Lung (tissue), 12 donors: Measurements from ENCODE around the gene WDR48. TPM values are rescaled to one million over a fixed set of nuclear protein-coding genes. Genes with fewer than 3 reads are reported as not detected.

Experiments used
- ATAC-seq: fragments of 200-7000 bp; cut with Tn5 transposase; one replicate; pipeline ENCODE4 v1.9.1; 2020; ENCODE audit warnings: moderate number of reproducible peaks; ENCODE audit not compliant: insufficient read depth, low FRiP score
- DNase-seq, 3 donors: peaks; one replicate each; pipeline ENCODE4 v3.0.0-alpha.2; 2013 to 2017
- H3K27ac ChIP-seq, 2 donors: one replicate each; pipeline ENCODE4 v1.5.1; 2013; ENCODE audit warnings: mild to moderate bottlenecking in 2 of 2, moderate library complexity in 2 of 2, control low read depth in 1 of 2, inconsistent platforms in 1 of 2, low read depth in 1 of 2, low read length in 1 of 2
- H3K27me3 ChIP-seq, 3 donors: one replicate each; pipeline ENCODE4 v1.5.1; 2013; ENCODE audit warnings: low read length in 2 of 3; ENCODE audit not compliant: control insufficient read depth in 3 of 3, insufficient read depth in 3 of 3
- H3K36me3 ChIP-seq, 4 donors: one replicate each; pipeline ENCODE4 v1.5.1; 2013; ENCODE audit warnings: low read length in 4 of 4, mild to moderate bottlenecking in 1 of 4, moderate library complexity in 1 of 4; ENCODE audit not compliant: control insufficient read depth in 4 of 4, insufficient read depth in 4 of 4
- H3K4me1 ChIP-seq, 5 donors: one replicate each; pipeline ENCODE4 v1.5.1; 2013; ENCODE audit warnings: low read length in 5 of 5, mild to moderate bottlenecking in 2 of 5, moderate library complexity in 1 of 5; ENCODE audit not compliant: control insufficient read depth in 5 of 5, insufficient read depth in 5 of 5
- H3K4me3 ChIP-seq: one replicate; pipeline ENCODE4 v1.5.1; 2013; ENCODE audit warnings: mild to moderate bottlenecking, control low read depth, moderate library complexity
- H3K9ac ChIP-seq, 2 donors: one replicate each; pipeline ENCODE4 v1.5.1; 2013; ENCODE audit warnings: low read length in 2 of 2, control low read depth in 1 of 2; ENCODE audit not compliant: insufficient read depth in 1 of 2
- H3K9me3 ChIP-seq, 4 donors: one replicate each; pipeline ENCODE4 v1.5.1; 2013; ENCODE audit warnings: low read length in 3 of 4, mild to moderate bottlenecking in 1 of 4, moderate library complexity in 1 of 4; ENCODE audit not compliant: control insufficient read depth in 4 of 4, insufficient read depth in 3 of 4
- WGBS, 2 donors: extraction: QIAGEN DNeasy Blood & Tissue Kit; methylation state at CpG; one replicate each; pipeline ENCODE4 v1.1.7; 2013; 5-methylcytosine and 5-hydroxymethylcytosine counted together
- polyA plus RNA-seq, 2 donors: library from polyadenylated mRNA; stranded (reverse); fragments of 200-250 nt; gene quantifications; one replicate each; pipeline ENCODE4 v1.2.1, GENCODE V29; 2013
- total RNA-seq, 2 donors: library from RNA; depleted of rRNA in 1 of 2; stranded (reverse); fragments of >200 nt in 1 of 2; gene quantifications; one replicate each; pipeline ENCODE4 v1.2.1, GENCODE V29; 2014 to 2021
- TF ChIP-seq, protein P1 (sequence below): IDR thresholded peaks from 2 replicates; pipeline ENCODE4 v1.5.1; 2012; ENCODE audit warnings: mild to moderate bottlenecking; ENCODE audit errors: control extremely low read depth, extremely low read depth
- donor health status: control.
- donor health status: control.
- donor health status: Bipolar disorder and iron deficiency.
- donor health status: healthy.
- donor health status: DM: yes; HTN: yes; CAD: no.

The WDR48 gene
- total and polyA plus RNA-seq, 4 donors: 8.8 to 58.8 (median 18.8) TPM

DNA sequence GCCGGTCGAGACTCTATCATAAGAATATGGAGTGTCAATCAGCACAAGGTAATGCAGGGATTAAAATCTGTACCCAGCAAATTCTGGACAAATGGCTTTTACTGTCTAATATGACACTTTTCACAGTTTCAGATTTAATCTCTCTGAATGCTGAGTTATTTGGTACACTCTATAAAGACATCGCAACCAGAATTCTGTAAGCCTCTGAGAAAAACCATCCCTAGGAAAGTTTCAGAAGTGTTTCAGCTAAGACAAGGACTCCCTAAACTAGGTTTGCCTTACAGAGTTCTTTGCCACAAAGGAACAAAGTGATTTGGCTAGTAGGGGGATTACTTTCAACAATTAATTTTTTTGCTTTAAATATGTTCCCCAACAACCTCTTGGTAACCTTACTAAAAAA is 11.3 kb downstream of the WDR48 start:
- Histone ChIP-seq H3K9me3 (no peaks in the 10 kb centered on the region), H3K9ac (no peak overlapping the region), H3K4me3 (no peak overlapping the region), H3K4me1 (no peaks in the 10 kb centered on the region), H3K36me3 (peaks cover 0 to 19% (median 9%) of the 10 kb centered on the region in 4 donors), H3K27ac (no peak overlapping the region), H3K27me3 (no peaks in the 10 kb centered on the region)
- TF ChIP-seq, protein P1, sequence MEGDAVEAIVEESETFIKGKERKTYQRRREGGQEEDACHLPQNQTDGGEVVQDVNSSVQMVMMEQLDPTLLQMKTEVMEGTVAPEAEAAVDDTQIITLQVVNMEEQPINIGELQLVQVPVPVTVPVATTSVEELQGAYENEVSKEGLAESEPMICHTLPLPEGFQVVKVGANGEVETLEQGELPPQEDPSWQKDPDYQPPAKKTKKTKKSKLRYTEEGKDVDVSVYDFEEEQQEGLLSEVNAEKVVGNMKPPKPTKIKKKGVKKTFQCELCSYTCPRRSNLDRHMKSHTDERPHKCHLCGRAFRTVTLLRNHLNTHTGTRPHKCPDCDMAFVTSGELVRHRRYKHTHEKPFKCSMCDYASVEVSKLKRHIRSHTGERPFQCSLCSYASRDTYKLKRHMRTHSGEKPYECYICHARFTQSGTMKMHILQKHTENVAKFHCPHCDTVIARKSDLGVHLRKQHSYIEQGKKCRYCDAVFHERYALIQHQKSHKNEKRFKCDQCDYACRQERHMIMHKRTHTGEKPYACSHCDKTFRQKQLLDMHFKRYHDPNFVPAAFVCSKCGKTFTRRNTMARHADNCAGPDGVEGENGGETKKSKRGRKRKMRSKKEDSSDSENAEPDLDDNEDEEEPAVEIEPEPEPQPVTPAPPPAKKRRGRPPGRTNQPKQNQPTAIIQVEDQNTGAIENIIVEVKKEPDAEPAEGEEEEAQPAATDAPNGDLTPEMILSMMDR: no peak
- ATAC-seq (no peak), DNase-seq (no peak)
- 92 to 97% methylated on average over 3 of the region's 3 CpGs for WGBS, 2 donors

DNA sequence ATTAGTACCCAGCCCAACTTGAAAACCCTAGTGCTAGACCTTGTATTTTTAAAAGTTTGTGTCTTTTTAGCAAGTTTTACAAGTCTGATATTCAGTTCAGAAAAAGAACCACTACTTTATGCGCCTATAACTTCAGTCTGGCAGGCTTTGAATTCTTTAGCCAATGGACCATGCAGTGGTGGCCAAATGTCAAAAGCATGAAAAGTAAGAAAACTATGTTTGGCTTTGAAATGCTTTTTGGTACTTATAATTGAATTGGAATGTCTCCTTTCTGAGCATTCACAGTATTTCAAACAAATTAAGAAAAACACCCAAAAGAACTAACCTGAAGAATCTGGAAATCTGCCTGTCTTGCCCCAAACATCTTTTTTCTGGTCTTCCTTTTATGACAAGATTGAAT is 12.8 kb downstream of the WDR48 start:
- no peak overlapping the region for H3K27ac ChIP-seq
- H3K9ac ChIP-seq: no peak overlapping the region
- no peaks in the 10 kb centered on the region for H3K4me1 ChIP-seq
- WGBS, 2 donors: 90 to 95% methylated on average over 1 of the region's 1 CpG
- no peaks in the 10 kb centered on the region for H3K27me3 ChIP-seq
- no peak overlapping the region for H3K4me3 ChIP-seq
- no peaks in the 10 kb centered on the region for H3K9me3 ChIP-seq
- TF ChIP-seq, protein P1: no peak
- ATAC-seq: no peak
- DNase-seq: no peak
- peaks cover 0 to 22% (median 12%) of the 10 kb centered on the region in 4 donors for H3K36me3 ChIP-seq

DNA sequence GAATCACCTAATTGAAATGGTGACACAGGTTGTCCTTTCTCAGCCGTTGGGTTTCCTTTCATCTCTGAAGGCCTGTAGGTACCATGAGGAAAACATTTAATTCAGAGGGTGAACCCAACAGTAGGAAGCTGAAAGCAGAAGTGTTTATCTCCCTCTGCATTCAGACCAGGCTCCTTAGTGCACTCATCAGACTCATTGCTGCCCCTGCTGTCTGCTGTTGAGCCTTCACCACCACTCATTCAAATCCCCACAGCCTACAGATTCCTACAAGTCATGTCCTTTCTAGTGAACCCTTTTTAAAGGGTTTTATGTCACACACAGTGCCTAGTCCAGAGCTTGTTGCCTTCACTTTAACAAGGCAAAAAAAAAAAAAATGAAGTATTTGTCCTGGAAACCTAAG is 13.4 kb downstream of the WDR48 start:
- H3K4me1 ChIP-seq: no peaks in the 10 kb centered on the region
- no peak overlapping the region for H3K9ac ChIP-seq
- 17 to 29% methylated on average over 1 of the region's 1 CpG for WGBS, 2 donors
- H3K36me3 ChIP-seq: peaks cover 0 to 25% (median 12%) of the 10 kb centered on the region in 4 donors
- DNase-seq: peak in 2 of 3 donors; percentile 12 to 14
- no peaks in the 10 kb centered on the region for H3K27me3 ChIP-seq
- H3K4me3 ChIP-seq: no peak overlapping the region
- no peaks in the 10 kb centered on the region for H3K9me3 ChIP-seq
- ATAC-seq: peak; percentile 69
- H3K27ac ChIP-seq: no peak overlapping the region
- TF ChIP-seq, protein P1: no peak

DNA sequence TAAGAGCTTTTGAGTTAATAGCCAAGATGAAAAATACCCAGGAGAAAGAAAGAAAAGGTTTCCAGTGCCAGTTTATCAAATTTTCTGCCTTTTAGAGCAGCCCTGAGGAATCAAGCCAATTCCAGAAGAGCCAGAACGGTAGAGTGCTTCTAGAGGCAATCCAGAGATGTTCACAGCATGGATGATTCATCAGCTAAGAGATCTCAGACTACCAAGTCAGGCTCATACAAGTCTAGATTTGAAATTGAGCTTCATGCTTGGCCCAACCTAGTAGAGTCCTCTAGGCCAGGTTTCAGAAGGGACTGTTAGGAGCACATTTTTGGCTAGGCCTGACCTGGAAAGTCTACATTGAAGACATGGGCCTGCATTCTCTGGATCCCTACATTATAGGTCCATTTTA is 15.5 kb downstream of the WDR48 start:
- peaks cover 3 to 34% (median 15%) of the 10 kb centered on the region in 4 donors for H3K36me3 ChIP-seq
- no peak overlapping the region for H3K4me3 ChIP-seq
- H3K9me3 ChIP-seq: no peaks in the 10 kb centered on the region
- H3K4me1 ChIP-seq: no peaks in the 10 kb centered on the region
- WGBS, 2 donors: 58 to 80% methylated on average over 1 of the region's 1 CpG
- no peak for DNase-seq
- H3K9ac ChIP-seq: no peak overlapping the region
- no peak overlapping the region for H3K27ac ChIP-seq
- no peaks in the 10 kb centered on the region for H3K27me3 ChIP-seq
- no peak for ATAC-seq
- TF ChIP-seq, protein P1: no peak
